ENCODE results near the gene STAMBPL1.

DNA sequence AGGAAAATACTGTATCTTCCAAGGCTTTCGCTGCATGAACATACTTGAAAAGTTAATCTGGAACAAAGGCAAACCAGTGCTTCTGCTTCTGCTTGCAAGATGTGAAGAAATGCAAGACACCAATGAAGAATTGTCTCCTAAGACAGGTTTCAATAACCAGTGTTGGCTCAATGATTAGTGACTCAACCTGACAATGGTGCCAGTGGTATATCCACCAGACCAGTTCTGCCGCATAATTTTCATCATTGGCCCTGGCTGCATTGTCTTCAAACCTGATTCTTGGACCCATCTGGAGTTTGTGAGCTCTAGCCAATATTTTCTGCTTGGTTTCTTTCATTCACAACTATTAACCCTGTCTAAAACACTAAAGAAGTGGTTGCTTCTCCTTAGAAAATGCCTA lies 13.6 kb upstream of the STAMBPL1 start:
- no peak for TF ChIP-seq CTCF (IDR thresholded peaks at IDR 0.05)
- no peak for TF ChIP-seq POLR2A (IDR thresholded peaks at IDR 0.05)
- TF ChIP-seq EP300 (IDR thresholded peaks at IDR 0.05) = no peak
- TF ChIP-seq POLR2AphosphoS5 (IDR thresholded peaks at IDR 0.05) = peak in 1 of 3 donors; percentile 46
